Calu3 (cell line): ENCODE measurements around the gene LCN10. TPM values are rescaled to one million over a fixed set of nuclear protein-coding genes. Genes with fewer than 3 reads are reported as not detected.
A peak's percentile ranks its signal among the peaks of the same experiment; 100 is the strongest.

Experiments
- BruUV-seq: library from RNA; stranded (reverse); fragments of 400-500 nt; replicated peaks from 2 replicates; lab custom pipeline; 2021; lab: Mats Ljungman, UMichigan
- CTCF ChIA-PET: fragments of 300-600 bp; sonication (Branson Sonifier 250); formaldehyde crosslinking; loops from one replicate; lab custom pipeline; 2022; ENCODE audit warnings: antibody characterized with exemption; lab: Charles Lee
- DNase-seq: peaks from one replicate; pipeline ENCODE4 v3.0.0; 2022
- H3K27ac Mint-ChIP-seq: one replicate; pipeline ENCODE4 v1.8.0; 2022; ENCODE audit warnings: mixed read lengths; ENCODE audit not compliant: unreplicated experiment
- H3K27me3 Mint-ChIP-seq: one replicate; pipeline ENCODE4 v1.8.0; 2022; ENCODE audit warnings: mixed read lengths; ENCODE audit not compliant: unreplicated experiment
- H3K36me3 Mint-ChIP-seq: one replicate; pipeline ENCODE4 v1.8.0; 2022; ENCODE audit warnings: mild to moderate bottlenecking, moderate library complexity, mixed read lengths; ENCODE audit not compliant: insufficient read depth, unreplicated experiment
- H3K4me1 Mint-ChIP-seq: one replicate; pipeline ENCODE4 v1.8.0; 2022; ENCODE audit warnings: mild to moderate bottlenecking, low read depth, mixed read lengths; ENCODE audit not compliant: unreplicated experiment
- H3K4me3 Mint-ChIP-seq: one replicate; pipeline ENCODE4 v1.8.0; 2022; ENCODE audit warnings: mild to moderate bottlenecking, low read depth, moderate library complexity, mixed read lengths; ENCODE audit not compliant: unreplicated experiment
- H3K9me3 Mint-ChIP-seq: one replicate; pipeline ENCODE4 v1.8.0; 2022; ENCODE audit warnings: low read depth, mixed read lengths; ENCODE audit not compliant: unreplicated experiment
- intact Hi-C: fragments of 100-400 bp; cut with micrococcal nuclease; formaldehyde crosslinking; loops from one replicate; pipeline ENCODE4 v1.10.0; 2022; ENCODE audit not compliant: unreplicated experiment
- total RNA-seq: library from RNA; stranded (reverse); gene quantifications from 2 replicates; pipeline ENCODE4 v1.2.3, GENCODE V29; 2022
- TF ChIP-seq, protein P1 (sequence below): fragments of 200-600 bp; IDR thresholded peaks from one replicate; pipeline ENCODE4 v1.8.0; 2022; ENCODE audit warnings: antibody characterized with exemption; ENCODE audit not compliant: unreplicated experiment

The LCN10 gene
- total RNA-seq, 1 experiment from 2014 or later = 0.33 TPM

DNA sequence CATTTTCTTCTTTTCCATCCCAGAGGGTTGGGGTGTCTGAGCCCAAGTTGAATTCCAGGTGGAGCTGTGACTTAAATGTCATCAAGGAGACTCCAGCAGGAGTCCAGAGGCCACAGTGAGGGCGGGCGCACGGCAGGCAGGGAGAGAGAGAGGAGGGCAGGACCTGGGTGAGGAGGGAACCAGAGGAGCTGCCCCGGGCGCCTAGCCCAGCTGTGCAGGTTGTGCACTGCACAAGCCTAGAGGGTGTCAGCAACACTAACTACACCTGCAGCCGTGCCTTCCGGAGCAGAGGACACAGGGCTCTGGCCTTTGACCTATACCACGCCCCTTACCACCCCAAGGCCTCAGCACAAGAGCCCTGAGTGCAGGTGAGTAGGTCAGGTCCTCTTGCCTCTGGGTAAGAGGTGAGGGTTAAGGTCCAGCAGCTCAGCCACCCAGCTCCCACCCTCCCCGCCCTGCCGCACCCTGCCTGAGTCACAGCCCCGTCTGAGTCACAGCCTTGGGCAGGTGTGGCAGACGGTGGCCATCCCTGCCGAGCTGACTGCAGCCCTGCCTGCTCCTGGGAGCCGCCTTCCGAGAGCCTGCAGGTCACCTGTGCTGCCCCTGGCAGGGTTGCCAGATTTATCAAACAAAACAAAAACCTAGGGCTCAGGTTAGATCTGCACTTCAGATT is 49.1 kb downstream of the LCN10 start:
- TF ChIP-seq, protein P1, sequence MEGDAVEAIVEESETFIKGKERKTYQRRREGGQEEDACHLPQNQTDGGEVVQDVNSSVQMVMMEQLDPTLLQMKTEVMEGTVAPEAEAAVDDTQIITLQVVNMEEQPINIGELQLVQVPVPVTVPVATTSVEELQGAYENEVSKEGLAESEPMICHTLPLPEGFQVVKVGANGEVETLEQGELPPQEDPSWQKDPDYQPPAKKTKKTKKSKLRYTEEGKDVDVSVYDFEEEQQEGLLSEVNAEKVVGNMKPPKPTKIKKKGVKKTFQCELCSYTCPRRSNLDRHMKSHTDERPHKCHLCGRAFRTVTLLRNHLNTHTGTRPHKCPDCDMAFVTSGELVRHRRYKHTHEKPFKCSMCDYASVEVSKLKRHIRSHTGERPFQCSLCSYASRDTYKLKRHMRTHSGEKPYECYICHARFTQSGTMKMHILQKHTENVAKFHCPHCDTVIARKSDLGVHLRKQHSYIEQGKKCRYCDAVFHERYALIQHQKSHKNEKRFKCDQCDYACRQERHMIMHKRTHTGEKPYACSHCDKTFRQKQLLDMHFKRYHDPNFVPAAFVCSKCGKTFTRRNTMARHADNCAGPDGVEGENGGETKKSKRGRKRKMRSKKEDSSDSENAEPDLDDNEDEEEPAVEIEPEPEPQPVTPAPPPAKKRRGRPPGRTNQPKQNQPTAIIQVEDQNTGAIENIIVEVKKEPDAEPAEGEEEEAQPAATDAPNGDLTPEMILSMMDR = no peak
- Mint-ChIP-seq H3K4me1 (peaks cover 36% of the 10 kb centered on the region), H3K27me3 (no peaks in the 10 kb centered on the region), H3K36me3 (peaks cover 18% of the 10 kb centered on the region), H3K4me3 (no peak overlapping the region), H3K9me3 (no peaks in the 10 kb centered on the region), H3K27ac (no peak overlapping the region)
- peak; percentile 88 for DNase-seq
- intact Hi-C loops = no loop called here
- BruUV-seq = no TSS peak
- CTCF ChIA-PET = interaction anchor here (0.5 to 1.1 kb wide), 5 partner anchors 22 to 600 kb away, joined by 3 to 9 read pairs (median 3); no protein-coding TSS in a partner anchor

- no peaks in the 10 kb centered on the region for H3K9me3 Mint-ChIP-seq
- no TSS peak for BruUV-seq
- TF ChIP-seq, protein P1 = no peak
- no peak overlapping the region for H3K4me3 Mint-ChIP-seq
- H3K27me3 Mint-ChIP-seq = no peaks in the 10 kb centered on the region
- CTCF ChIA-PET = interaction anchor here (0.5 to 1.1 kb wide), 4 partner anchors 22 to 600 kb away, joined by 3 to 9 read pairs (median 3); no protein-coding TSS in a partner anchor
- no peak for DNase-seq
- no peak overlapping the region for H3K27ac Mint-ChIP-seq
- H3K36me3 Mint-ChIP-seq = peaks cover 18% of the 10 kb centered on the region
- H3K4me1 Mint-ChIP-seq = peaks cover 36% of the 10 kb centered on the region
- intact Hi-C loops = no loop called here
These were observed 49.6 kb downstream of the LCN10 start for GRCh38 chr9:136693135-136693489.

DNA sequence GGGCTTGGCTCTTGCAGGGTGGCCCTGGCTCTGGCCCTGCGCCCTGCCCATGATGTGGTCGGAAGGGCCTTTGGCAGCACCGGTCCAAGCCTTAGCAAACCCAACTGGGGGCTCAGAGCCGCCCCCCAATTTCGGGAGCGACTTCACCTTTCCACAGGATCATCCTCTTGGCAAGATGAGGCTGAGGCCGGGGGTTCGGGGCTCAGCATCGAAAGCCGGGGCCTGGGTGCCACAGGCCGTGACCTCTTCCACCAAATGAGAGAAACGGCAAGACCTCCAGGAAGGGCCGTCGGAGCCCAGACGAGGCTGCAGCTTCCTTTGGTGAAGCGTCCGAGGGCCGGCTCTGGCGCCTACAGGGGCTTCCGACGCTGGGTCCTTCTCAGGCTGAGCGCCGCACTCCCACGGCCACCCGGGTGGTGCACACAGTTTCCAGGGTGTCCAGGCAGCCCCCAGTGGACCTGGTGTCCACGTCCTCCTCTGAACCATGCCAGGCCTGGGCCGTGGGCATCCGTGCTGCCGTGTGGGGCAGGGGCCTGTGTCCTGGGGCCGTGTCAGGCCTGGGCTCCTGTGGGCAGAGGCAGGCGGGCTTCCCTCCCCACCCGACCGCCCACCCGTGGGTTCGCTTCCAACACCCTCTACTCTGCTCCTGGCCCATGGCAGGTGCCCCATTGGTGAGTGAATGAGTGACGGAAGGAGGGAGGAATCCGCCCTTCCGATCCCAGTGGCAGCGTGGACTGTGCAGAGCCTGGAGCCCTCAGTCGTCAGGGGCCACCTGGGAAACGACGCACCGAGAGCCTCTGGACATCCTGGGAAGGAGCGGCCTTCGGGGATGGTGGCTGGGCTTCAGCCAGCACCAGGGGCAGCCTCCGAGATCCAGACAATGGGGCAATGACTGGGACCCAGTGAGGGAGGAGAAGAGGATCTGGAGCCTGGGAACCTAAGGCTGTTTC is 50.3 kb downstream of the LCN10 start:
- Mint-ChIP-seq H3K27me3 (no peaks in the 10 kb centered on the region), H3K27ac (no peak overlapping the region), H3K4me3 (no peak overlapping the region), H3K9me3 (no peaks in the 10 kb centered on the region), H3K4me1 (peaks cover 30% of the 10 kb centered on the region), H3K36me3 (peaks cover 18% of the 10 kb centered on the region)
- no TSS peak for BruUV-seq
- TF ChIP-seq, protein P1 = no peak
- intact Hi-C loops = no loop called here
- no peak for DNase-seq
- CTCF ChIA-PET = no interaction called here

- H3K4me3 Mint-ChIP-seq = no peak overlapping the region
- CTCF ChIA-PET = no interaction called here
- TF ChIP-seq, protein P1 = no peak
- H3K4me1 Mint-ChIP-seq = peaks cover 25% of the 10 kb centered on the region
- no peaks in the 10 kb centered on the region for H3K9me3 Mint-ChIP-seq
- intact Hi-C loops = no loop called here
- no TSS peak for BruUV-seq
- H3K27me3 Mint-ChIP-seq = no peaks in the 10 kb centered on the region
- H3K27ac Mint-ChIP-seq = no peak overlapping the region
- DNase-seq = no peak
- peaks cover 25% of the 10 kb centered on the region for H3K36me3 Mint-ChIP-seq
These were observed 51.2 kb downstream of the LCN10 start for GRCh38 chr9:136691316-136692184.
